ENCODE data around the gene KIAA1328. TPM values are rescaled to one million over a fixed set of nuclear protein-coding genes. Genes with fewer than 3 reads are reported as not detected.

The KIAA1328 gene
- total RNA-seq, 6 experiments from 2014 or later = 2.0 to 4.5 (median 2.9) TPM

DNA sequence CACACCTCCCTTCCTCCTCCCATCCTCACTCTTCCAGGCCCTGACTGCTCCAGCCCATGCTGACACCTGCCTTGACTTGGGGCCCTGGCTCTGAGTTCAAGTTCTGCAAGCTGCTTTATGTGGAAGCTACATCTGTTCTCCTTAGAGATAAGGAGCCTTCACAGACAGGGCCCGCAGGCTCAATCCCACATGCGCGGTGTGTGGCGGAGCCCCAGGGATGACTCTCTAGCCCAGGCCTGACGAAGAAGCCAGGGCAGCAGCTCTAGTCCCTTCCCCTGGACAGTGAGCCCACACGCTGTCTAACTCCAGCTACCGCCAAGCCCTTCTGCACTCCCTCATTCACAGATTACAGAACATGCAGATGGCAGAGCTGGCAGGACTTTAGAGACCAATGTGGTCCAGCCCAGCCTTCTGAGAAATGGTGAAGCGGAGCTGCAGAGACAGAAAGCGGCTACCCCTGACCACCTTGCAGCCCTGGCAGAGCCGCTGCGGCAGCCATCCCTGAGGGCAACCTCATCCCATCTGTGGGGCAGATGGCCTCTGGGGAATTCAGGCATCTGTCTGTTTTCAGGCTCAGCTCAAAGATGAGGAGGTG, 432.4 kb downstream of the KIAA1328 start:
- no peak for ATAC-seq
- H3K27me3 ChIP-seq = no peaks in the 10 kb centered on the region
- no peaks in the 10 kb centered on the region for H3K36me3 ChIP-seq
- H3K4me3 ChIP-seq = no peak overlapping the region
- DNase-seq = no peak
- TF ChIP-seq CTCF (IDR thresholded peaks at IDR 0.05) = no peak
- no peak for TF ChIP-seq POLR2A (IDR thresholded peaks at IDR 0.05)
- H3K9me3 ChIP-seq = no peaks in the 10 kb centered on the region
- no peaks in the 10 kb centered on the region for H3K4me1 ChIP-seq
- WGBS (ENCODE audit: insufficient coverage, low coverage, low lambda C conversion rate, missing lambda C conversion rate) = 68% methylated on average over 2 of the region's 11 CpGs
- intact Hi-C loops (cut with DNase I) = no loop called here
- H3K27ac ChIP-seq = no peak overlapping the region

- TF ChIP-seq POLR2A (IDR thresholded peaks at IDR 0.05) (no peak), CTCF (IDR thresholded peaks at IDR 0.05) (no peak)
- Histone ChIP-seq H3K4me1 (no peaks in the 10 kb centered on the region), H3K36me3 (no peaks in the 10 kb centered on the region), H3K4me3 (no peak overlapping the region), H3K9me3 (no peaks in the 10 kb centered on the region), H3K27me3 (no peaks in the 10 kb centered on the region), H3K27ac (no peak overlapping the region)
- ATAC-seq (no peak), DNase-seq (no peak)
- intact Hi-C loops (cut with DNase I) = no loop called here
- 82% methylated on average over 6 of the region's 8 CpGs for WGBS (ENCODE audit: insufficient coverage, low coverage, low lambda C conversion rate, missing lambda C conversion rate)
Measured at GRCh38 chr18:37261988-37262387, 433.1 kb downstream of the KIAA1328 start.

GRCh38 chr18:37264956-37265355, 436.0 kb downstream of the KIAA1328 start:
- no peak for TF ChIP-seq CTCF (IDR thresholded peaks at IDR 0.05)
- TF ChIP-seq POLR2A (IDR thresholded peaks at IDR 0.05) = no peak
- no peaks in the 10 kb centered on the region for H3K27me3 ChIP-seq
- H3K4me3 ChIP-seq = no peak overlapping the region
- ATAC-seq = no peak
- DNase-seq = no peak
- H3K27ac ChIP-seq = no peak overlapping the region
- H3K9me3 ChIP-seq = no peaks in the 10 kb centered on the region
- 67% methylated on average over 14 of the region's 14 CpGs for WGBS (ENCODE audit: insufficient coverage, low coverage, low lambda C conversion rate, missing lambda C conversion rate)
- H3K4me1 ChIP-seq = no peaks in the 10 kb centered on the region
- no peaks in the 10 kb centered on the region for H3K36me3 ChIP-seq
- intact Hi-C loops (cut with DNase I) = no loop called here

- WGBS (ENCODE audit: insufficient coverage, low coverage, low lambda C conversion rate, missing lambda C conversion rate) = 50% methylated on average over 1 of the region's 2 CpGs
- Histone ChIP-seq H3K4me3 (no peak overlapping the region), H3K27me3 (no peaks in the 10 kb centered on the region), H3K4me1 (no peaks in the 10 kb centered on the region), H3K27ac (no peak overlapping the region), H3K36me3 (no peaks in the 10 kb centered on the region), H3K9me3 (no peaks in the 10 kb centered on the region)
- TF ChIP-seq POLR2A (IDR thresholded peaks at IDR 0.05) = no peak
- TF ChIP-seq CTCF (IDR thresholded peaks at IDR 0.05) = no peak
- no peak for DNase-seq
- intact Hi-C loops (cut with DNase I) = no loop called here
- no peak for ATAC-seq
Measured at GRCh38 chr18:37265382-37265781, 436.5 kb downstream of the KIAA1328 start.

- ATAC-seq = no peak
- intact Hi-C loops (cut with DNase I) = no loop called here
- H3K36me3 ChIP-seq = no peaks in the 10 kb centered on the region
- no peaks in the 10 kb centered on the region for H3K9me3 ChIP-seq
- WGBS (ENCODE audit: insufficient coverage, low coverage, low lambda C conversion rate, missing lambda C conversion rate) = 20% methylated on average over 5 of the region's 13 CpGs
- H3K27ac ChIP-seq = no peak overlapping the region
- H3K27me3 ChIP-seq = no peaks in the 10 kb centered on the region
- TF ChIP-seq POLR2A (IDR thresholded peaks at IDR 0.05) = no peak
- no peak for TF ChIP-seq CTCF (IDR thresholded peaks at IDR 0.05)
- H3K4me1 ChIP-seq = no peaks in the 10 kb centered on the region
- H3K4me3 ChIP-seq = no peak overlapping the region
- no peak for DNase-seq
Measured at GRCh38 chr18:37266290-37266689, 437.4 kb downstream of the KIAA1328 start.

Measured in right lobe of liver (tissue), 6 donors.